Muscle of arm (tissue), 12 donors: Measurements from ENCODE around the gene KMT2C. TPM values are rescaled to one million over a fixed set of nuclear protein-coding genes. Genes with fewer than 3 reads are reported as not detected.
"Not testable (repeated sequence)": the region's sequence is repeated elsewhere in the genome, so short reads cannot be mapped to it uniquely, and the experiment has no call there.

ENCODE experiments used
- DNase-seq: peaks from one replicate; pipeline ENCODE4 v3.0.0-alpha.2; 2013
- polyA plus RNA-seq, 12 donors: library from polyadenylated mRNA; unstranded; fragments of 120-200 nt; gene quantifications; one replicate each; pipeline ENCODE4 v1.2.1, GENCODE V29; 2013; ENCODE audit not compliant: insufficient read length in 12 of 12

The KMT2C gene
- polyA plus RNA-seq, 12 donors: 29.5 to 165 (median 40.6) TPM

GRCh38 chr7:152443586-152443985 lies 7.8 kb upstream of the KMT2C start:
- no peak for DNase-seq

- no peak for DNase-seq
These were observed 6.6 kb upstream of the KMT2C start for GRCh38 chr7:152442330-152442835.

- not testable (repeated sequence) for DNase-seq
These were observed 6.0 kb upstream of the KMT2C start for GRCh38 chr7:152441810-152442209.

- DNase-seq: not testable (repeated sequence)
These were observed 5.4 kb upstream of the KMT2C start for GRCh38 chr7:152441168-152441567.

- not testable (repeated sequence) for DNase-seq
These were observed 2.2 kb upstream of the KMT2C start for GRCh38 chr7:152438017-152438416.

- peak; percentile 15 for DNase-seq
These were observed 1.2 kb upstream of the KMT2C start for GRCh38 chr7:152436931-152437575.

- peak; percentile 91 for DNase-seq
These were observed 518 bp upstream of the KMT2C start for GRCh38 chr7:152436111-152436930.

- peak; percentile 42 for DNase-seq
These were observed 1.1 kb downstream of the KMT2C start for GRCh38 chr7:152434511-152435383.

GRCh38 chr7:152433721-152434490 lies 1.9 kb downstream of the KMT2C start:
- DNase-seq: peak; percentile 37

- not testable (repeated sequence) for DNase-seq
These were observed 3.1 kb downstream of the KMT2C start for GRCh38 chr7:152432735-152433134.

- no peak for DNase-seq
These were observed 4.9 kb downstream of the KMT2C start for GRCh38 chr7:152430854-152431253.

- not testable (repeated sequence) for DNase-seq
These were observed 5.7 kb downstream of the KMT2C start for GRCh38 chr7:152430118-152430517.

- no peak for DNase-seq
These were observed 11.3 kb downstream of the KMT2C start for GRCh38 chr7:152424348-152425108.

GRCh38 chr7:152423991-152424347 lies 11.8 kb downstream of the KMT2C start:
- DNase-seq: no peak

- not testable (repeated sequence) for DNase-seq
These were observed 12.6 kb downstream of the KMT2C start for GRCh38 chr7:152423171-152423570.

- DNase-seq: not testable (repeated sequence)
These were observed 14.9 kb downstream of the KMT2C start for GRCh38 chr7:152420950-152421349.

GRCh38 chr7:152419473-152420429 lies 16.1 kb downstream of the KMT2C start:
- no peak for DNase-seq

- DNase-seq: no peak
These were observed 21.0 kb downstream of the KMT2C start for GRCh38 chr7:152414779-152415178.

- DNase-seq: peak; percentile 15
These were observed 24.4 kb downstream of the KMT2C start for GRCh38 chr7:152411389-152411788.
